Naive thymus-derived CD8-positive, alpha-beta T cell (primary cell): Measurements from ENCODE around the gene TTC28. TPM values are rescaled to one million over a fixed set of nuclear protein-coding genes. Genes with fewer than 3 reads are reported as not detected.

Experiments
- ATAC-seq, 2 donors: fragments of 150-1000 bp; cut with Tn5 transposase in 1 of 2; sonication (Bioruptor Pico), chemical (Tn5 transposase) in 1 of 2; 1 replicate in 1 of 2; 2 replicates in 1 of 2; pipeline ENCODE4 v1.10.0; 2021; ENCODE audit warnings: mild to moderate bottlenecking in 2 of 2, moderate library complexity in 2 of 2
- POLR2A ChIA-PET: fragments of 350-600 bp; sonication (Branson Sonifier 250); formaldehyde crosslinking; loops from one replicate; lab custom pipeline; 2021; ENCODE audit warnings: antibody characterized with exemption; lab: Charles Lee
- DNase-seq, 10 donors: peaks; one replicate each; pipeline versions ENCODE4 v3.0.0 to v3.0.0-alpha.2; 2020 to 2022
- H3K27ac Mint-ChIP-seq, 10 donors: one replicate each; pipeline ENCODE4 v1.8.0; 2020 to 2022; ENCODE audit warnings: mild to moderate bottlenecking in 10 of 10, mixed read lengths in 10 of 10, moderate library complexity in 4 of 10, inconsistent platforms in 1 of 10
- H3K27me3 Mint-ChIP-seq, 5 donors: one replicate each; pipeline ENCODE4 v1.8.0; 2021 to 2022; ENCODE audit warnings: mixed read lengths in 5 of 5
- H3K36me3 Mint-ChIP-seq, 3 donors: one replicate each; pipeline ENCODE4 v1.8.0; 2020 to 2022; ENCODE audit warnings: mixed read lengths in 3 of 3, mild to moderate bottlenecking in 2 of 3, inconsistent platforms in 1 of 3
- H3K4me1 Mint-ChIP-seq, 4 donors: one replicate each; pipeline ENCODE4 v1.8.0; 2021 to 2022; ENCODE audit warnings: mixed read lengths in 4 of 4
- H3K4me3 Mint-ChIP-seq, 10 donors: one replicate each; pipeline ENCODE4 v1.8.0; 2020 to 2022; ENCODE audit warnings: mild to moderate bottlenecking in 10 of 10, mixed read lengths in 10 of 10, moderate library complexity in 6 of 10, inconsistent platforms in 1 of 10
- H3K9me3 Mint-ChIP-seq, 9 donors: one replicate each; pipeline ENCODE4 v1.8.0; 2020 to 2022; ENCODE audit warnings: mixed read lengths in 9 of 9, mild to moderate bottlenecking in 3 of 9, inconsistent platforms in 1 of 9, moderate library complexity in 1 of 9
- polyA plus RNA-seq, 3 donors: library from polyadenylated mRNA; unstranded; fragments of 300-500 nt; fragmentation: Illumina TruSeq; gene quantifications; one replicate each; pipeline ENCODE4 v1.2.3, GENCODE V29; 2021
- total RNA-seq, 8 experiments: library from RNA in 2 of 8; stranded (reverse) in 2 of 8; gene quantifications; one replicate each; pipeline ENCODE4 v1.2.3 and lab custom pipeline; 2021 to 2026

The TTC28 gene
- total and polyA plus RNA-seq, 5 experiments from 2014 or later: 0.44 to 6.4 (median 1.3) TPM

GRCh38 chr22:28462901-28463300 lies 216.7 kb downstream of the TTC28 start:
- peaks cover 0 to 3% (median 0%) of the 10 kb centered on the region in 5 donors for H3K27me3 Mint-ChIP-seq
- no peak overlapping the region for H3K4me3 Mint-ChIP-seq
- POLR2A ChIA-PET: no interaction called here
- H3K9me3 Mint-ChIP-seq: peaks cover 0 to 3% (median 0%) of the 10 kb centered on the region in 9 donors
- no peak overlapping the region for H3K27ac Mint-ChIP-seq
- DNase-seq (no peak), ATAC-seq (no peak)
- H3K4me1 Mint-ChIP-seq: no peaks in the 10 kb centered on the region
- H3K36me3 Mint-ChIP-seq: no peaks in the 10 kb centered on the region

GRCh38 chr22:28462041-28462440 lies 217.6 kb downstream of the TTC28 start:
- DNase-seq (no peak), ATAC-seq (peak in 1 of 2 donors; percentile 53)
- no peaks in the 10 kb centered on the region for H3K36me3 Mint-ChIP-seq
- H3K4me3 Mint-ChIP-seq: no peak overlapping the region
- H3K27ac Mint-ChIP-seq: no peak overlapping the region
- H3K9me3 Mint-ChIP-seq: peaks cover 0 to 3% (median 0%) of the 10 kb centered on the region in 9 donors
- H3K27me3 Mint-ChIP-seq: peaks cover 0 to 3% (median 0%) of the 10 kb centered on the region in 5 donors
- POLR2A ChIA-PET: no interaction called here
- no peaks in the 10 kb centered on the region for H3K4me1 Mint-ChIP-seq

GRCh38 chr22:28454431-28455064 lies 225.1 kb downstream of the TTC28 start:
- Mint-ChIP-seq H3K9me3 (peaks cover 0 to 3% (median 0%) of the 10 kb centered on the region in 9 donors), H3K27me3 (peaks cover 0 to 3% (median 0%) of the 10 kb centered on the region in 5 donors), H3K4me1 (no peaks in the 10 kb centered on the region), H3K36me3 (peaks cover 0 to 5% (median 0%) of the 10 kb centered on the region in 3 donors), H3K27ac (no peak overlapping the region), H3K4me3 (no peak overlapping the region)
- POLR2A ChIA-PET: no interaction called here
- DNase-seq: no peak
- ATAC-seq: no peak

- POLR2A ChIA-PET: no interaction called here
These were observed 229.5 kb downstream of the TTC28 start for GRCh38 chr22:28450109-28450508.

GRCh38 chr22:28449041-28449440 lies 230.6 kb downstream of the TTC28 start:
- no peak overlapping the region for H3K27ac Mint-ChIP-seq
- peaks cover 0 to 8% (median 0%) of the 10 kb centered on the region in 5 donors for H3K27me3 Mint-ChIP-seq
- POLR2A ChIA-PET: no interaction called here
- peaks cover 0 to 5% (median 0%) of the 10 kb centered on the region in 3 donors for H3K36me3 Mint-ChIP-seq
- no peak for DNase-seq
- H3K4me3 Mint-ChIP-seq: no peak overlapping the region
- peaks cover 0 to 3% (median 0%) of the 10 kb centered on the region in 9 donors for H3K9me3 Mint-ChIP-seq
- H3K4me1 Mint-ChIP-seq: no peaks in the 10 kb centered on the region
- ATAC-seq: no peak

More at GRCh38 chr22:28450109-28450508, 229.5 kb downstream of the TTC28 start:
- Mint-ChIP-seq H3K27ac (no peak overlapping the region), H3K36me3 (peaks cover 0 to 5% (median 0%) of the 10 kb centered on the region in 3 donors), H3K27me3 (peaks cover 0 to 6% (median 0%) of the 10 kb centered on the region in 5 donors), H3K4me3 (no peak overlapping the region), H3K4me1 (no peaks in the 10 kb centered on the region), H3K9me3 (peaks cover 0 to 3% (median 0%) of the 10 kb centered on the region in 9 donors)
- ATAC-seq: no peak
- no peak for DNase-seq

GRCh38 chr22:28448625-28449024 lies 231.0 kb downstream of the TTC28 start:
- DNase-seq (no peak), ATAC-seq (no peak)
- Mint-ChIP-seq H3K9me3 (peaks cover 0 to 3% (median 0%) of the 10 kb centered on the region in 9 donors), H3K4me3 (no peak overlapping the region), H3K27me3 (peaks cover 0 to 8% (median 0%) of the 10 kb centered on the region in 5 donors), H3K36me3 (peaks cover 0 to 5% (median 0%) of the 10 kb centered on the region in 3 donors), H3K4me1 (peaks cover under 1% of the 10 kb centered on the region in 4 donors), H3K27ac (no peak overlapping the region)
- POLR2A ChIA-PET: no interaction called here

- DNase-seq: no peak
- no peak overlapping the region for H3K27ac Mint-ChIP-seq
- H3K4me3 Mint-ChIP-seq: no peak overlapping the region
- H3K4me1 Mint-ChIP-seq: peaks cover 10 to 20% (median 17%) of the 10 kb centered on the region in 4 donors
- no peaks in the 10 kb centered on the region for H3K36me3 Mint-ChIP-seq
- H3K27me3 Mint-ChIP-seq: peaks cover 0 to 8% (median 0%) of the 10 kb centered on the region in 5 donors
- H3K9me3 Mint-ChIP-seq: no peaks in the 10 kb centered on the region
- POLR2A ChIA-PET: no interaction called here
- ATAC-seq: no peak
These were observed 235.0 kb downstream of the TTC28 start for GRCh38 chr22:28444659-28445058.

- POLR2A ChIA-PET: interaction anchor here (2.5 kb wide), 1 partner anchor 524 kb away, joined by 6 read pairs; the partner anchor contains the start of gene PITPNB
- H3K4me3 Mint-ChIP-seq: peak overlapping the region; percentile 89 to 97 (median 93)
- peak overlapping the region; percentile 6 to 93 (median 79) for H3K27ac Mint-ChIP-seq
- H3K4me1 Mint-ChIP-seq: peaks cover 12 to 20% (median 17%) of the 10 kb centered on the region in 4 donors
- peak; percentile 47 to 61 for ATAC-seq
- H3K27me3 Mint-ChIP-seq: peaks cover 0 to 8% (median 0%) of the 10 kb centered on the region in 5 donors
- no peaks in the 10 kb centered on the region for H3K9me3 Mint-ChIP-seq
- H3K36me3 Mint-ChIP-seq: no peaks in the 10 kb centered on the region
- peak; percentile 11 to 72 (median 29) for DNase-seq
These were observed 236.1 kb downstream of the TTC28 start for GRCh38 chr22:28443526-28443876.

- DNase-seq: peak in 5 of 10 donors; percentile 2 to 53 (median 18)
- POLR2A ChIA-PET: interaction anchor here (0.5 to 2.5 kb wide), 3 partner anchors 39 to 838 kb away, joined by 3 to 6 read pairs (median 3); partner anchors contain the start of gene PITPNB
- Mint-ChIP-seq H3K36me3 (no peaks in the 10 kb centered on the region), H3K4me3 (peak overlapping the region; percentile 89 to 97 (median 93)), H3K9me3 (no peaks in the 10 kb centered on the region), H3K27me3 (peaks cover 0 to 8% (median 0%) of the 10 kb centered on the region in 5 donors), H3K4me1 (peaks cover 12 to 20% (median 17%) of the 10 kb centered on the region in 4 donors), H3K27ac (peak overlapping the region; percentile 67 to 93 (median 84))
- ATAC-seq: peak; percentile 38 to 48
These were observed 236.7 kb downstream of the TTC28 start for GRCh38 chr22:28442711-28443525.

GRCh38 chr22:28442264-28442710 lies 237.4 kb downstream of the TTC28 start:
- Mint-ChIP-seq H3K4me3 (peak overlapping the region; percentile 89 to 97 (median 93)), H3K9me3 (no peaks in the 10 kb centered on the region), H3K27me3 (peaks cover 0 to 8% (median 0%) of the 10 kb centered on the region in 5 donors), H3K36me3 (no peaks in the 10 kb centered on the region), H3K4me1 (peaks cover 12 to 20% (median 17%) of the 10 kb centered on the region in 4 donors), H3K27ac (peak overlapping the region; percentile 31 to 93 (median 82))
- ATAC-seq (peak; percentile 87 to 92), DNase-seq (peak; percentile 52 to 86 (median 71))
- POLR2A ChIA-PET: interaction anchor here (0.6 to 2.5 kb wide), 2 partner anchors 39 to 523 kb away, joined by 3 to 6 read pairs; partner anchors contain the start of gene PITPNB

GRCh38 chr22:28441720-28442263 lies 237.8 kb downstream of the TTC28 start:
- Mint-ChIP-seq H3K27ac (peak overlapping the region in 9 of 10 donors; percentile 31 to 82 (median 58)), H3K27me3 (peaks cover 0 to 8% (median 0%) of the 10 kb centered on the region in 5 donors), H3K36me3 (no peaks in the 10 kb centered on the region), H3K4me1 (peaks cover 12 to 20% (median 17%) of the 10 kb centered on the region in 4 donors), H3K4me3 (peak overlapping the region; percentile 74 to 97 (median 93)), H3K9me3 (no peaks in the 10 kb centered on the region)
- no peak for DNase-seq
- POLR2A ChIA-PET: interaction anchor here (2.5 kb wide), 1 partner anchor 523 kb away, joined by 6 read pairs; the partner anchor contains the start of gene PITPNB
- peak; percentile 11 to 13 for ATAC-seq
